Iris pigment epithelial cell (primary cell): ENCODE results near the gene TMEM44.

ENCODE experiments used
- DNase-seq: peaks from one replicate; pipeline ENCODE4 v3.0.0-alpha.2; 2011; ENCODE audit warnings: low read depth

The TMEM44 gene

GRCh38 chr3:194633349-194634004 is at the start of gene TMEM44:
Gene TMEM44, minus strand, starts transcription at chr3:194633419. Its CDS starts 204 bp downstream, at chr3:194633215.
- peak; percentile 71 for DNase-seq

- peak; percentile 88 for DNase-seq
These were observed 49.6 kb upstream of the TMEM44 start for GRCh38 chr3:194682694-194683310.

- DNase-seq: no peak
These were observed 49.0 kb upstream of the TMEM44 start for GRCh38 chr3:194682189-194682693.

- DNase-seq: no peak
These were observed 47.8 kb upstream of the TMEM44 start for GRCh38 chr3:194680888-194681615.

- DNase-seq: no peak
These were observed 43.3 kb upstream of the TMEM44 start for GRCh38 chr3:194676471-194676870.

- DNase-seq: no peak
These were observed 42.5 kb upstream of the TMEM44 start for GRCh38 chr3:194675680-194676079.

GRCh38 chr3:194675081-194675640 is 41.9 kb upstream of the TMEM44 start:
- no peak for DNase-seq

- no peak for DNase-seq
These were observed 40.5 kb upstream of the TMEM44 start for GRCh38 chr3:194673761-194674160.

GRCh38 chr3:194672876-194673275 is 39.7 kb upstream of the TMEM44 start:
- DNase-seq: no peak

- DNase-seq: peak; percentile 97
These were observed 38.9 kb upstream of the TMEM44 start, which contains the start of gene LSG1 for GRCh38 chr3:194671900-194672808. Gene LSG1, minus strand, starts transcription at chr3:194672191. Its CDS starts 29 bp downstream, at chr3:194672162.

- DNase-seq: peak; percentile 58
These were observed 38.3 kb upstream of the TMEM44 start for GRCh38 chr3:194671511-194671899.

- DNase-seq: no peak
These were observed 34.1 kb upstream of the TMEM44 start for GRCh38 chr3:194667363-194667762.

GRCh38 chr3:194664857-194665256 is 31.6 kb upstream of the TMEM44 start:
- DNase-seq: peak; percentile 72

- no peak for DNase-seq
These were observed 28.7 kb upstream of the TMEM44 start for GRCh38 chr3:194661946-194662345.

- DNase-seq: no peak
These were observed 28.2 kb upstream of the TMEM44 start for GRCh38 chr3:194661374-194661773.

- no peak for DNase-seq
These were observed 26.6 kb upstream of the TMEM44 start for GRCh38 chr3:194659778-194660177.

GRCh38 chr3:194658477-194659242 is 25.4 kb upstream of the TMEM44 start:
- DNase-seq: no peak

- no peak for DNase-seq
These were observed 24.2 kb upstream of the TMEM44 start for GRCh38 chr3:194657439-194657838.

- DNase-seq: no peak
These were observed 21.2 kb upstream of the TMEM44 start for GRCh38 chr3:194654443-194654842.

- no peak for DNase-seq
These were observed 14.5 kb upstream of the TMEM44 start for GRCh38 chr3:194647747-194648146.

- DNase-seq: no peak
These were observed 9.6 kb upstream of the TMEM44 start for GRCh38 chr3:194642769-194643168.
